ENCODE results near the gene ALDH1B1. TPM values are rescaled to one million over a fixed set of nuclear protein-coding genes. Genes with fewer than 3 reads are reported as not detected.

The ALDH1B1 gene
- total RNA-seq, 1 donor from 2014 or later = 32.1 TPM

DNA sequence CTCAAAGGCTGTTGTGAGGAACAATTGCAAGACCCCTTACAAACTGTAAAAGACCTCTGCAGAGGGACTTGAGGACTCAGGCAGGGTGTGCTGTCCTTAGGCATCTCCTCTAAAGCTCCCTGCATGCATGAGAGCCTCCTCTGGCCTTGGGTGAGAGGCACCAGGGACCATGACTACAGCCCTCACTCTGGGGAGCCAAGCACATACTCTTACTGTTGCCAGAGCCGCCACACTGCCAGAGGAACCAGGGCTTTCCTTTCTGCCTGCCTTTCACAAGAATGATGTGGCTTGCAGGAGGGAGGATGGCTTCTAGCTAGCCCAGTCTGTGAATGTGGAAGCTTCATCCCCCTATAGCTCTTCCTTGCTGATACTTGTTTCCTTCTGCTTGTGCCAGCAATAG is 25.9 kb downstream of the ALDH1B1 start:
- no peaks in the 10 kb centered on the region for H3K36me3 Mint-ChIP-seq (ENCODE audit: insufficient read depth)
- H3K9me3 Mint-ChIP-seq (ENCODE audit: low read depth) = no peaks in the 10 kb centered on the region
- no peak overlapping the region for H3K4me3 Mint-ChIP-seq (ENCODE audit: low read depth)
- TF ChIP-seq, protein P1, sequence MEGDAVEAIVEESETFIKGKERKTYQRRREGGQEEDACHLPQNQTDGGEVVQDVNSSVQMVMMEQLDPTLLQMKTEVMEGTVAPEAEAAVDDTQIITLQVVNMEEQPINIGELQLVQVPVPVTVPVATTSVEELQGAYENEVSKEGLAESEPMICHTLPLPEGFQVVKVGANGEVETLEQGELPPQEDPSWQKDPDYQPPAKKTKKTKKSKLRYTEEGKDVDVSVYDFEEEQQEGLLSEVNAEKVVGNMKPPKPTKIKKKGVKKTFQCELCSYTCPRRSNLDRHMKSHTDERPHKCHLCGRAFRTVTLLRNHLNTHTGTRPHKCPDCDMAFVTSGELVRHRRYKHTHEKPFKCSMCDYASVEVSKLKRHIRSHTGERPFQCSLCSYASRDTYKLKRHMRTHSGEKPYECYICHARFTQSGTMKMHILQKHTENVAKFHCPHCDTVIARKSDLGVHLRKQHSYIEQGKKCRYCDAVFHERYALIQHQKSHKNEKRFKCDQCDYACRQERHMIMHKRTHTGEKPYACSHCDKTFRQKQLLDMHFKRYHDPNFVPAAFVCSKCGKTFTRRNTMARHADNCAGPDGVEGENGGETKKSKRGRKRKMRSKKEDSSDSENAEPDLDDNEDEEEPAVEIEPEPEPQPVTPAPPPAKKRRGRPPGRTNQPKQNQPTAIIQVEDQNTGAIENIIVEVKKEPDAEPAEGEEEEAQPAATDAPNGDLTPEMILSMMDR (IDR thresholded peaks at IDR 0.05; ENCODE audit: unreplicated experiment) = no peak
- no peak for DNase-seq (ENCODE audit: low spot score, unreplicated experiment)
- H3K4me1 Mint-ChIP-seq (ENCODE audit: low read depth) = peaks cover 4% of the 10 kb centered on the region
- no peak overlapping the region for H3K27ac Mint-ChIP-seq
- peaks cover 60% of the 10 kb centered on the region for H3K27me3 Mint-ChIP-seq

DNA sequence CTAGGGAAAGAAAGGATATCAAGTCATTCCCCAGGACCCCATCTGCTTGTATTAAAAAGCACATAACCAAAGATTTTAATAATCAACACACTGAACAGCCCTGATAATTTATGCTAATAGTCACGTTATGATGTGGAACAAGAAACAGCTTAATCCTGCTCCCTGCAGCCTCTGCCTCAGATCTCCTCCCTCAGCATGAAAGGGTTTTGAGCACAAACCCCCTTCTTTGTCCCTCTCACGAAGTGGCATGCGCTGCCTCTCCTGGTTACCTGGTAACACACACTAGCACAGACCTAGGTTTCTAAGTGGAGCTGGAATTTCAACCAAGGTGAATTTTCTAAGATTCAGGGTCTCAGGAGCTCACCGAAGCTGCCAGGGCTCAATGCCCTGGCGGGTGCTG is 26.7 kb downstream of the ALDH1B1 start:
- H3K36me3 Mint-ChIP-seq (ENCODE audit: insufficient read depth) = no peaks in the 10 kb centered on the region
- no peak overlapping the region for H3K27ac Mint-ChIP-seq

DNA sequence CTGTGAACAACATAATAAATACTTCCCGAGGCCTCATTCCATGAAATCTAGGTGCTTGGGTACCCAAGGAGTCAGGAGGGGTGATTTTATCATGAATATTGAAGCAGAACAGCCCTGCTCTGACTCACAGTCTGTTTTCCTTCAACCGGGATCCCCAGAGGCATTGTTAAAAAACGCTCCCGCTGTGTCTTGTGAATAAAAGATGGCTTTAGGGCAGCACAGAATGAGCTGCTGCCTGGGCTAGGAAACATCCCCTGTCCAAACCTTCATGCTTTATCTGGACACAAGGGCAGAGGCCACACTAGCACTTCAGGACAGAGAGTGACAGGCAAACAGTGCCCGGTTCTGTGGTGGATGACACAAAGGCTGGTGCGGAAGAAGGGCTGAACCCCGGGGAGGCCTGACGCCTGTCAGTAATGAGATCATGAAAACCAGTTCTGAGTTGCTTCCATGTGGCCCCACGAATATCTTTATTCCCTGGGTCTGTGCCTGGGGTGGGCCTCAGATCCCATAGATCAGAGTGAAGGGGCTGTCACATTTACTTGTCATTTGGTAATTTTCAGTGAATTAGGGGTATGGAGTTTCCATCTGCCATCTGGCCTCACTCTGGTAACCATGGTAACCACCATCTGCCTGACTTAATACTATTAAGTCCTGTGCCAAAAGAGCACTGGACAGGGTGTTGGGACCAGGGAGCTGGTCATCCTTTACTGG is 29.2 kb downstream of the ALDH1B1 start:
- peaks cover 57% of the 10 kb centered on the region for H3K27me3 Mint-ChIP-seq
- no peak for DNase-seq (ENCODE audit: low spot score, unreplicated experiment)
- no peaks in the 10 kb centered on the region for H3K36me3 Mint-ChIP-seq (ENCODE audit: insufficient read depth)
- peak overlapping the region; percentile 77 for H3K27ac Mint-ChIP-seq
- H3K9me3 Mint-ChIP-seq (ENCODE audit: low read depth) = no peaks in the 10 kb centered on the region
- TF ChIP-seq, protein P1 (IDR thresholded peaks at IDR 0.05; ENCODE audit: unreplicated experiment) = no peak
- H3K4me1 Mint-ChIP-seq (ENCODE audit: low read depth) = peaks cover 7% of the 10 kb centered on the region
- no peak overlapping the region for H3K4me3 Mint-ChIP-seq (ENCODE audit: low read depth)

More for the DNA sequence above, 26.7 kb downstream of the ALDH1B1 start:
- Mint-ChIP-seq H3K27me3 (peaks cover 55% of the 10 kb centered on the region), H3K4me3 (ENCODE audit: low read depth) (no peak overlapping the region), H3K9me3 (ENCODE audit: low read depth) (no peaks in the 10 kb centered on the region), H3K4me1 (ENCODE audit: low read depth) (peaks cover 4% of the 10 kb centered on the region)
- TF ChIP-seq, protein P1 (IDR thresholded peaks at IDR 0.05; ENCODE audit: unreplicated experiment) = no peak
- DNase-seq (ENCODE audit: low spot score, unreplicated experiment) = no peak

DNA sequence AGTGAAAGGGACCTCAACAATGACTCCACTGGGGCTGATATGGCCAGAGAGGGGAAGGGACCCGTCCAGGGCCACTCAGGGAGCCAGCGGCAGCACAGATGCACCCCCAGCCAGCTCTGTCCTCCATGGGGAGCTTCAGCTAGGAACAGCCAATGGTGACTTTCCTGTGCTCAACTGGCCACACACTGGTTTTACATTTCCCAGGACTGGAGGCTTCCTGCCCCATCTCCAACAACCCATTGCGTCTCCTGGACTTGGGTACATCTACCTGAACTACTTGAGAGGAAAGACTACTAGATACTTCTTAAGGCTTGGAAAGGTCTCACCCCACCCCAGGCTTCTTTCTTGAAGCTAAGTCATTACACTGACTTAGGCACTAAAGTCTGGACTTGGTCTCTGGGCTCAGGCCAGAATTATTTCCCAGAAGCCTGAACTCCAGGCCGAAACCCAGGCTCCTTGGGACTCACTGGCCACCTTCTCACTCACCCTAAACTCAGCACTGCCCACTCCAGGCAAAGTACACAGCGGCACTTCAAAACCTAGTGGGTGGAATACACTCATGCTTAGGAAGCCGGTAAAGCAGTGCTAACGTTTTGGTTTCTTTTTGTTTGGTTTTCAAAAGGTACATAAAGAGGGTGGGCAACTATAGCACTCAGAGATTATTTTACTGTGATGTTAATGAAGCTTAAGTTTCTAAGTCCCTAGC is 30.2 kb downstream of the ALDH1B1 start:
- TF ChIP-seq, protein P1 (IDR thresholded peaks at IDR 0.05; ENCODE audit: unreplicated experiment) = no peak
- no peak for DNase-seq (ENCODE audit: low spot score, unreplicated experiment)
- H3K9me3 Mint-ChIP-seq (ENCODE audit: low read depth) = no peaks in the 10 kb centered on the region
- H3K36me3 Mint-ChIP-seq (ENCODE audit: insufficient read depth) = no peaks in the 10 kb centered on the region
- H3K4me3 Mint-ChIP-seq (ENCODE audit: low read depth) = no peak overlapping the region
- peaks cover 8% of the 10 kb centered on the region for H3K4me1 Mint-ChIP-seq (ENCODE audit: low read depth)
- H3K27me3 Mint-ChIP-seq = peaks cover 65% of the 10 kb centered on the region
- H3K27ac Mint-ChIP-seq = peak overlapping the region; percentile 62

DNA sequence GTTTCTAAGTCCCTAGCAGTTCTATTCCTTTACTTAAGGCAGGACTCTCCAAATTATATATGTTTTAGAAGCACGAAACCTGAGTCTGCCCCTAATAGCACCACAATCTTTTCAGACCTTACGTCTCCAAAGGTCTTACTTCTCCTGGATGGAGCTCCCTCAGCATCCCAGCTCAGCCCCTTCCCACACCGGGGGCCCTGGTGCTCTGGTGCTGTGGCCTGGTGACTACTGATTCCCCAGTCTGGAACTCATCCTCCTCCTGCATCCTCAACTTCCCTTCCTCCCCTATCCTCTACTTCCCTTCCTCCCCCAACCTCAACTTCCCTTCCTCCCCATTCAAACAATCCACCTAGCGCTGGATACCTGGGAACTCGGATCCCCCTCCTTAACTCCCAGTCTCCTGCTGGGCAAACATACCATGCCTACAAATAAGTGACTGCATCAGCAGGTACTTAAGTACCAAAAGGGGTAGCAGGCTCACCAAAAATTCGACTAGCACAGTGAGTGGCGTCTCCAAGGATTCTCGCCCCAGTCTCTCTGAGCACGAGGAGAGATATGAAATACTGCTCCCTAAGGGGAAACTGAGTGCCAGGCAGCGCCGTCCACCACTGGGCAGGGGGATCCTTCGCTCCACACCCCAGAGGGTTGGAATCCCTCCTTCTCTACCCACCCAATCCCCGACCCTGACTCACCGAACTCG is 30.9 kb downstream of the ALDH1B1 start:
- Mint-ChIP-seq H3K27ac (no peak overlapping the region), H3K36me3 (ENCODE audit: insufficient read depth) (no peaks in the 10 kb centered on the region), H3K27me3 (peaks cover 66% of the 10 kb centered on the region), H3K9me3 (ENCODE audit: low read depth) (no peaks in the 10 kb centered on the region), H3K4me1 (ENCODE audit: low read depth) (peaks cover 8% of the 10 kb centered on the region), H3K4me3 (ENCODE audit: low read depth) (peak overlapping the region; percentile 54)
- TF ChIP-seq, protein P1 (IDR thresholded peaks at IDR 0.05; ENCODE audit: unreplicated experiment) = no peak
- no peak for DNase-seq (ENCODE audit: low spot score, unreplicated experiment)

Measured in progenitor cell of endocrine pancreas (in vitro differentiated cells).